Stimulated activated CD4-positive, alpha-beta T cell treated with anti-CD3 and anti-CD28 coated beads, Interleukin-1b, Interleukin-23, amount 100 ng/mL, for 24 hours (primary cell): ENCODE measurements around the gene HDLBP.

Experiments used
- DNase-seq, 4 experiments: peaks; one replicate each; pipeline ENCODE4 v3.0.0-alpha.2; 2020; ENCODE audit warnings: low read depth in 4 of 4, low spot score in 1 of 4

The HDLBP gene

DNA sequence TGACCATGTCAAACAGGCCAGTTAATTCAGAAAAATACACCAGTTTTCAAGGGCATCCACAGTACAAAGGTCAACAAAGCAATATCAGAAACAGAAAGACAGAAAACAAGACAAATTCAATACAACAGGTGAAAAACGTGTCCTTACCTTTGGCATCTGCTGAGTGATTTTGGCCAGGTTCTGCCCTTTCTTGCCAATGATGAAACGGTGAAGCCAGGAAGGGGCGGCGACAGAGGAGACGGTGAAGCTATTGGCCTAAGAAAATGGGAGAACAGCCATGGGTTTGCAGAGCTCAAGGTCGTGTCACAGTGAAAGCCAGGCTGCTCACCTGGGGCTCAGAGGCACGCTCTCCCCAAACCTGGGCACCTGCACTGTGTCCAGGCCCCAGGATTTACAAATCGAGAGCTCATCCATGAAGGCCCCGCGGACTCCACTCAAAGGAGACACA is 60.5 kb downstream of the HDLBP start:
- no peak for DNase-seq

- no peak for DNase-seq
These were observed 62.5 kb downstream of the HDLBP start for GRCh38 chr2:241252778-241253475.

GRCh38 chr2:241249654-241250053 is 65.8 kb downstream of the HDLBP start:
- DNase-seq = no peak

DNA sequence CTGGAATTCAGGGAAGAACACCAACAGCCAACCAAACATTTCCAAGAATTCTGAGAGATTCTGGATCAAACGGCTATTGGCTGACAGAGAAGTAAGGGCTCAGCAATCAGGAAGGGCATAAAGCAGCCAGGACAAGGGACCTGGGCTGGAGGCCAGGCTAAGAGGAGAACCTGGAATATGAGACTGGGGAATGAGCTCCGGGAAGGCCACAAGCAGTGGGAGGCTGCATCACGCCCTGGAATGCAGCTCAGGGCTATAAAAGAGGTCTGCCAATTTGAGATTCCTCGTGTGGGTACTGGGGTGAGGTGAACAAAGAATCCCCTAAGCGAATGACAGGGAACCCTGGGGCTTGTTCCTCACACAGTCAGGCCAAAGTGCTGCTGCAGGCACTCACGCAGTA is 66.6 kb downstream of the HDLBP start:
- DNase-seq = no peak

GRCh38 chr2:241248289-241248688 is 67.2 kb downstream of the HDLBP start:
- DNase-seq = no peak

GRCh38 chr2:241244368-241244767 is 71.1 kb downstream of the HDLBP start:
- DNase-seq = no peak

DNA sequence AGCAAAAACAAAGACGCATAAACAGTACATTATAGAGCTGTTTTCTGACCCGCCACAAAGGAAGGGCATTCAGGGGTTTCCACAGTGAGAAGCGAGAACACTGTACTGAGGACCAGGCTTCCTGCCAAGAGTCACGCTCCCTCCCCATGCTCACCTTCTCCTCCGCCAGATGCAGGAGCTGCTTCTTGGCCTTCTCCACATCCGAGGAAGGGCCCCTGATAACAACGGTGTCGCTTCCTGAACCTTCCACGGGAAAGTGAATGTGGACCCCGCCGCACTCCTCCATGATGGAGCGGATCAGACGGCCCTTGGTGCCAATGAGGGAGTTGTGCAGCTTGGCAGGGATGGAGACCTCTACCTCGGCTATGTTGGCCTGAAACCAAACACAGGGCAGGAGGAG is 73.2 kb downstream of the HDLBP start:
- no peak for DNase-seq

GRCh38 chr2:241241669-241242068 is 73.8 kb downstream of the HDLBP start:
- no peak for DNase-seq

GRCh38 chr2:241240320-241241004 is 75.0 kb downstream of the HDLBP start:
- no peak for DNase-seq

DNA sequence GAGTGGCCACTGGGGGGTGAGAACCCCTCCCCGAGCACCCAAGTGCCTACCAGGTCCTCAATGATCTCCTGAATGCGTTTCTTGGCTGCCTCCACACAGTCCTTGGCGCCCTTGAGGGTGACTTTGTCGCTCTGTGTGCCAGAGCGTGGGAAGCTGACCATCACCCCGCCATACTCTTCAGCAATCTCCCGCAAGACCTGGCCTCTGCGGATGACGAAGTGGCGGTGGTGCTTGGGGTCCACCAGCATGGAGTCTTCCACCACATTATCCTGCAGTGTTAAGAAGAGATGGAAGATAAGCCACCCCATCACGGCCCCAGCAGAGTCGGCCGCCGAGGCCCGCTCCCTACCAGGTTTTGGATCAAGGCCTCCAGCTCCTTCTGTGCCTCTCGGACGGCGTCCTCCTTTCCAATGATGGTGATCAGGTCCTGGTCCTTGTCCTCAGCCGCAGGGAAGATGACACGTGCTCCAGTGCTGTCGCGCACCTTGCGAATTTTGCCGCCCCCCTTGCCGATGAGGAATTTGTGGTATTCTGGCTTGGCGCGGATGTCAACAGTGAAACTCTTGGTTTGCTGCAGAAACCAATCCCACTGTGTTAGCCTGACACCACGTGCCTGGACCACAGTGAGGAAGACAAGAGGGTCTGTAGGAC is 75.8 kb downstream of the HDLBP start:
- DNase-seq = no peak

DNA sequence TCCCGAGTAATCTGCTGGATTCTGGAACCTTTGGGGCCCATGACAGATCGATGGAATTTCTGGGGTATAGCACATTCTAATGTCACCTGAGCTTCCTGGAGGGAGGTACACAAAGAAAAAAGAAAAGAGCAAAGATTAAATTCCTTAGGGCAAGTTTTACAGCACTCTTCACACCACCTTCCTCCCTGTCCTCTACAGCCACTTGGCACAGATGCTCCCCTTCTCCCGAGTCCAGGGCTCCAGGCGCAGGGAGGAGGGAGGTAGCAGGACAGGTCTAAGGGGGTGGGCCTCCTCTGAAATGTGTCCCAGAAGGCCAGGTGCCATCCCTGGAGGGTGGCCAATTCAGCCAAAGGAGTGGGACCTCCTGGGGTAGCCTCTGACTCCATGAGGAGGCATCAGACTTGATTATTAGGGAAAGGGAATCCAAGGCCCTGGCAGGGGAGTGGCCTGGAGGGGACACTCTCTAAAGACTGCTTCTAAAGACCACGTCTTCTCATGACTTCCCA is 76.7 kb downstream of the HDLBP start:
- DNase-seq = no peak

DNA sequence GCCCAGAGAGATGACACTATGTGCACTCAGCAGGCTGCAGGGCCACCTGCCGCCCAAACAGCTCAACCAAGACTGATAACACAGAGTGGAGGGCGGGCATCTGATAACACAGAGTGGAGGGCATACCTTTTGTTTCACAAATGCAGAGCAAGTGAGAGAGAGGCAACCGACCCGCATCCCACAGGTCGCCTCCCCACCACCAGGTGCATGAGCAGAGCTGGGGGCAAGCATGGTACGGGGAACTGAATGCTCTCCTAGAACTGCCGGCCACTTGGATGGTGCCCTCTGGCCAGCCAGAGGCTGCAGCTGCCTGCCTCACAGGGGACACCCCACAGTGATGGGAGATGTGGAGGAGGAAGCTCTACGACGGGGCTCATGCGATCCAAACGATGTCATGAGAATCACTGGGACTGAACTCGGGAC is 77.5 kb downstream of the HDLBP start:
- DNase-seq = no peak

- DNase-seq = no peak
These were observed 78.4 kb downstream of the HDLBP start for GRCh38 chr2:241237047-241237446.

GRCh38 chr2:241235859-241236593 is 79.4 kb downstream of the HDLBP start:
- DNase-seq = no peak

DNA sequence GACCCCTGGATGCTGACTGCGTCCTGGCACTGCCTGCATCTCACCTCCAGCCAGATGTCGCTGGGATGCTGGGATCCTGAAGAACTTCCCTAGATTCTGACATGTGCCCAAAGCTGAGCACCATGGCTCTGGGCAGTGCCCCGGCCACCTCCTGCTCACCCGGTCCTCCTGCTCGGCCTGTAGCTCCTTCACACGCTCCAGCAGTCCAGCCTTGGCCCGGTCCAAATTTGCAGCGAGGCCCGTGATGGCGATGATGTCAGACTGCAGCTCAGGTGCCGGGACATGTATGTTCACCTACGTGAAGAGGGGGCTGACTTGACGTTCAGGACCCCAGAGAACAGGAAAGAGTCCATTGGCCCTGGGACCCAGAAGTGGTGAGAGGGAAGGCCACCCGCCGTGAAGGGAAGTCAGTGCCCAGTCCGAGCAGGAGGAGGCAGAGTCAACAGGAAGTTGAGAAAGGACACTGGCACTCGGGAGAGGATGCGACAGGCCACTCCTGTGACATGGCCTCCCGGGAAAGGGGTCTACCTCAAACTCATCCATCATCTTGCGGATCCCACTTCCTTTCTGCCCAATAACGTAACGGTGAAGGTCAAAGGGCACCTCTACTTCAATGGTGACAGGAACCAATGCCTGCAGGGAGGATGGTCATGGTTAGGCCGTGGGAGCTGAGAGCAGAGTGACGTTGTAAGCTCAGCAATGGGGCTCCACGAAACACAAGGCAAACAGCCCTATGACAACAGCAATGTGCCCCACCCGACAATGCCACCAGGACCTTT is 80.3 kb downstream of the HDLBP start:
- no peak for DNase-seq

- DNase-seq = no peak
These were observed 81.2 kb downstream of the HDLBP start for GRCh38 chr2:241234066-241234790.

DNA sequence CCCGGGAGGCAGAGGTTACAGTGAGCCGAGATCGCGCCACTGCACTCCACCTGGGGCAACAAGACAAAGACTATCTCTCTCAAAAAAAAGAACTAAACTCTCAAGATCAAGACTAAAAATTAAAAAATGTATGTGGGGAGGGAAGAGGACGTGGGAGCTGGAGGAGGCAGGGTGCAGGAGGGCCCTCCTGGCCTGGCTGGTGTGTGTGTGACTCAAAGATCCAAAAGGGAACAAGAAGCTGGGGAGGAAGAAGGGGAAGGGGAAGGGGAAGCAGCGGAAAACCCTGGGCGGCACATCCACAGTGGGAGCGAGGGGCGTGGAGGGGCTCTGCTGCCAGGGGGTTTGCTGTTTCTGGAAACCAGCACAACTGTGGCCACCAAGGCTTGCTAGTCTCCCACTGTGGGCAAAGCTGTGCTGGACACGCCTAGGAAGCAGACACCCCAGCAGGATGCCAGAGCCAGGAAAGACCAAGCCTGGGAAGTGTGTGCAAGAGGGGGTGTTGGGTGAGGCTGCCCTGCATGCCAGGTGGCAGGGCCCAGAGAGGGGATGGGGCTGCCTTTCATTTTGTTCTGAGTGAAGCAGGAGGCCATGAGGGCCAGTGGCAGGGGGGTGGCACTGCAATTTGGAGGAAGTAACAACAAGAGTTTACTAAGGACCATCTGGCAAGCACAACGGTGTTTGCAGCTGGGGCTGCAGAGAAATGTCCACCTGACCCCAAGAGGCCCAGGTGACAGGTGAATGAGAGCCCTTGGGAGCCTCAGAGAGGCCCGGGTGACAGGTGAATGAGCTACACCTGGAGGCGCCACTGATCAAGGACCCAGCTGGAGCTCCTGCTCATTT is 82.5 kb downstream of the HDLBP start:
- no peak for DNase-seq

DNA sequence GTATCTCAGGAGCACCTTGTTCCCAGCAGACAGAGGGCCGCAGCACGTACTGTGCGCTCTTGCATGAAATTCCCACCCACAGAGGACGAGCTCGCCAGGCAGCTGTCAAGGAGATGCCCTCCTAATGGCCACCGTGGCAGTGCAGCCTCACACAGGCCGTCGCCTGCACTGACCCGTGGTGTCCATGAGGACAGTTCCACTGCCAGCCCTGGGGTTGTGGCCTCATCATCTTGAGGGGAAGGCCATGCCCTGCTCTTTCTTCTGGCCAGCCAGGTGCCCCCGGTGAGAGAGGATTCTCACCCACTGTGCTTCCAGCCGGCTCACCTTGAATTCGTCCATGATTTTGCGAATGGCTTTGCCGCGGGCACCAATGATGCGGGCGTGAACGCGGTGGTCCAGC is 85.0 kb downstream of the HDLBP start:
- no peak for DNase-seq
